Progenitor cell of endocrine pancreas (in vitro differentiated cells): ENCODE data around the gene GAS7. TPM values are rescaled to one million over a fixed set of nuclear protein-coding genes. Genes with fewer than 3 reads are reported as not detected.

ENCODE experiments used
- DNase-seq: peaks from one replicate; pipeline ENCODE4 v3.0.0; 2021; ENCODE audit warnings: low spot score; ENCODE audit not compliant: unreplicated experiment
- H3K27ac Mint-ChIP-seq: 2 replicates; pipeline ENCODE4 v1.8.0; 2021; ENCODE audit warnings: mild to moderate bottlenecking, moderate library complexity, mixed read lengths
- H3K27me3 Mint-ChIP-seq: 2 replicates; pipeline ENCODE4 v1.8.0; 2021; ENCODE audit warnings: mixed read lengths
- H3K36me3 Mint-ChIP-seq: 2 replicates; pipeline ENCODE4 v1.8.0; 2022; ENCODE audit warnings: mixed read lengths; ENCODE audit not compliant: insufficient read depth
- H3K4me1 Mint-ChIP-seq: 2 replicates; pipeline ENCODE4 v1.8.0; 2021; ENCODE audit warnings: low read depth, mixed read lengths
- H3K4me3 Mint-ChIP-seq: 2 replicates; pipeline ENCODE4 v1.8.0; 2021; ENCODE audit warnings: low read depth, mild to moderate bottlenecking, moderate library complexity, mixed read lengths
- H3K9me3 Mint-ChIP-seq: 2 replicates; pipeline ENCODE4 v1.8.0; 2021; ENCODE audit warnings: low read depth, mixed read lengths
- total RNA-seq: library from RNA; stranded (reverse); gene quantifications from 2 replicates; pipeline ENCODE4 v1.2.1, GENCODE V29; 2021
- TF ChIP-seq, protein P1 (sequence below): fragments of 200-600 bp; sonication (generic); IDR thresholded peaks from one replicate; pipeline ENCODE4 v1.5.0; 2021; ENCODE audit warnings: antibody characterized with exemption, mild to moderate bottlenecking; ENCODE audit not compliant: unreplicated experiment

Gene GAS7
- total RNA-seq, 1 donor from 2014 or later: 3.4 TPM

DNA sequence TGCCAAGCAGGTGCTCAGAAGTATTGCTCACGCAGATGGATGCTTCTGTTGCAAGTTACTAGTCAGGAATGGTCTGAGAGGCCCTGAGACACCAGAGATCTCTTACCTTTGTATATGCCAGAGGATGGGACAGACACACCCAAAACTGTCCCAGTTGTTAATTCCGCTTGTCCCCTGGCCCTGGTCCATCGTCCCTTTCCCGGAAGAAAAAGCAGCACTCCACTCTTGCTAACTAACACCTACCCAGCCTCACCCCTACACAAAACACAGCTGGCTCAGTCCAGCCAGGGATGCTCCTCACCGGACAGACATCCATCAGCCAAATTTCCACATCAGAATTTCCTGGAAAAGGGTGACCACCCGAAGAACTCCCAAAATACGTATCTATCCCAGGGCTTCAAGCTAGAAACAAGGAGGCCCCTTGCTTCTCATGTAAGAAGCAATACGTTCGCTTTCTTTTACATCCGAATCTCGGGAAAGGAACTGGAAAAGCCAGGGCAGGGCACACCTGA lies 2.0 kb downstream of the GAS7 start:
- no peak for DNase-seq
- H3K27me3 Mint-ChIP-seq: peaks cover 48% of the 10 kb centered on the region
- H3K27ac Mint-ChIP-seq: no peak overlapping the region
- TF ChIP-seq, protein P1, sequence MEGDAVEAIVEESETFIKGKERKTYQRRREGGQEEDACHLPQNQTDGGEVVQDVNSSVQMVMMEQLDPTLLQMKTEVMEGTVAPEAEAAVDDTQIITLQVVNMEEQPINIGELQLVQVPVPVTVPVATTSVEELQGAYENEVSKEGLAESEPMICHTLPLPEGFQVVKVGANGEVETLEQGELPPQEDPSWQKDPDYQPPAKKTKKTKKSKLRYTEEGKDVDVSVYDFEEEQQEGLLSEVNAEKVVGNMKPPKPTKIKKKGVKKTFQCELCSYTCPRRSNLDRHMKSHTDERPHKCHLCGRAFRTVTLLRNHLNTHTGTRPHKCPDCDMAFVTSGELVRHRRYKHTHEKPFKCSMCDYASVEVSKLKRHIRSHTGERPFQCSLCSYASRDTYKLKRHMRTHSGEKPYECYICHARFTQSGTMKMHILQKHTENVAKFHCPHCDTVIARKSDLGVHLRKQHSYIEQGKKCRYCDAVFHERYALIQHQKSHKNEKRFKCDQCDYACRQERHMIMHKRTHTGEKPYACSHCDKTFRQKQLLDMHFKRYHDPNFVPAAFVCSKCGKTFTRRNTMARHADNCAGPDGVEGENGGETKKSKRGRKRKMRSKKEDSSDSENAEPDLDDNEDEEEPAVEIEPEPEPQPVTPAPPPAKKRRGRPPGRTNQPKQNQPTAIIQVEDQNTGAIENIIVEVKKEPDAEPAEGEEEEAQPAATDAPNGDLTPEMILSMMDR: no peak
- no peaks in the 10 kb centered on the region for H3K36me3 Mint-ChIP-seq
- peaks cover 8% of the 10 kb centered on the region for H3K4me1 Mint-ChIP-seq
- H3K4me3 Mint-ChIP-seq: peak overlapping the region; percentile 2
- H3K9me3 Mint-ChIP-seq: peaks cover 14% of the 10 kb centered on the region

DNA sequence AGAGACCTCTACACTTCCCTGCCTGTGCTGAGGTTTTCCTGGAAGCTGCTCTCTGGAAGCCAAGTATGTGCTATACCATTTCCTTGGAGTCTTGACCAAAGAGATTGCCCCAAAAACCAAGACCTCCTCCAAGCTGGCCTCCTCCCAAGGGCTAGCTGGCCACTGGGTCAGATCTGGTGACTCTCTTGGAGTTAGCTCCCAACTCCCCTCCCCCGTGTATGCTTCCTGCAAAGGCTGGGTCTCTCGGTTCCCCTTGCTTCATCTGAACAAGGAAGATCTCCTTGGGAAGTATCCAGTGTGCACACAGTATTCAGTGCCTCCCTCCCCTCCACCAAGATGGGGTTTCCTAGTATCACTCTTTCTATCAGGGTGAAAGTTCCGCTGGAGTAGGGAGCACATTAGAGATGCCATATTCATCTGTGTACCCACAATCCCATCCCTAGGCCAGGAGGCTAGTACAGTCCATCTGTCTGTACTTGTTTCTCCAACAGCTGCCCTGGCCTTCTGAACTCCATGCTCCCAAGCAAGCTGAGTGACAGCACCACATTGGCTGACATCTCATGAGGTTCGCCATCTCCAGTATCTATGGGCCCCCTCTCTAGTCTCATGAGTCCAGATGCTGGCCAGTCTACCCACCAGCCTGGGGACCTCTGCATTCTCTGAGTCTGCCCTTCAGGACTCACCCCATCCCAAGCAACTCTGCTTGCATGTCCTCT lies 3.2 kb downstream of the GAS7 start:
- DNase-seq: no peak
- Mint-ChIP-seq H3K4me3 (no peak overlapping the region), H3K36me3 (no peaks in the 10 kb centered on the region), H3K27ac (no peak overlapping the region), H3K4me1 (peaks cover 8% of the 10 kb centered on the region), H3K27me3 (peaks cover 36% of the 10 kb centered on the region), H3K9me3 (peaks cover 14% of the 10 kb centered on the region)
- TF ChIP-seq, protein P1: no peak

DNA sequence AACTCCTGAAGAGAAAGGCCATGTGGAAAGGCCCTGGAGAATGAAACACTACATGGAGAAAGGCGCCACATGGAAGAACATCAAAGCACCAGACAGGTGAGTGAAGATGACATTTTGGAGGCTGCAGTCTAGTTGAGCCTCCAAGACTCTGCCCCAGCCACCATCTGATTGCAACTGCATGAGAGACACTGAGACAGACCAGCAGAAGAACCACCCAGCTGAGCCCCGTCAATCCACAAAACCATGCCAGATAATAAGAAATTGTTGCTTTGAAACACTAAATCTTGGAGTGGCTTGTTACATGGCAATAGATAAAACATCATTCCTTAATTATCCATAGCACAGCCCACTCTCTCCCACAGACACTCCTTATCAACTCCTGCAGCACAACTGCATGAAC lies 4.8 kb downstream of the GAS7 start:
- Mint-ChIP-seq H3K36me3 (no peaks in the 10 kb centered on the region), H3K4me1 (peaks cover 7% of the 10 kb centered on the region), H3K4me3 (no peak overlapping the region), H3K27me3 (peaks cover 32% of the 10 kb centered on the region), H3K9me3 (peaks cover 14% of the 10 kb centered on the region), H3K27ac (no peak overlapping the region)
- DNase-seq: no peak
- TF ChIP-seq, protein P1: no peak

DNA sequence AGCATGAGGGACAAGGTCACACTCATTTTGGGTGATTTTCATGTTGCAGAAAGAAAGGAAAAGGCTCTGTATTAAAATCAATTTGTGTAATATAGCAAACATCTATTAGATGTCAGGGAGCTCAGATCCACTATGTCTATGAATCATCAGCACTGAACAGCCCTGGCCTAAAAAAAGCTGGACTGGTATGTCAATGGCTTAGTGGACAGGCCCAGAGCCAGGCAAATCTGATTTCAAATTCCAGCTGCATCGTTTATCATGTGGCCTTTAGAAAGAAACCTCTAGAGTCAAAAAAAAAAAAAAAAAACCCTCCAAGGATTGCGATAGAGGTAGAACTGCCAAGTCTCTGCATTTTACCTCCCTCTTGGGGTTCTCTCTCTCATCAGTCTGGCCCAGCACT lies 5.4 kb downstream of the GAS7 start:
- Mint-ChIP-seq H3K27ac (no peak overlapping the region), H3K36me3 (no peaks in the 10 kb centered on the region), H3K4me1 (peaks cover 7% of the 10 kb centered on the region), H3K9me3 (peaks cover 14% of the 10 kb centered on the region), H3K27me3 (peaks cover 32% of the 10 kb centered on the region), H3K4me3 (no peak overlapping the region)
- DNase-seq: no peak
- TF ChIP-seq, protein P1: no peak

DNA sequence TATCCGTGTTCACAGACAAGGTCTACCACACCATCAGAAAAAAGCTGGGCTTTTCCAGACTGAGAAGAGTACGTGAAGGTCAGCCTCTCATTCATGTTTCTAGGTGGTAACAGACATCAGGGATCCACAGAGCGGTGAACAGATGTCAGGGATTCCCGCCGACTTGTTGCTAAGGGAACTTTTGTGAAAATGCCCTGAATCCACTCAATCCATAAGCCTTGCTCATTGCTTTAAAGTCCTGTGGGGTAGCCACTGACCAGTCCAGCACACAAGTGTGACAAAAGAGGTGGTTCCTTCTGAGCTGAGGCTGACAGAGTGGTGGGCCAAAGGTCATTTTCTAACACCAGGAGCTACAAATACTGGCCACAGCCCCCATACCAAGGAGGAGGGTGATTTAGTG lies 5.9 kb downstream of the GAS7 start:
- TF ChIP-seq, protein P1: no peak
- Mint-ChIP-seq H3K27me3 (peaks cover 35% of the 10 kb centered on the region), H3K4me1 (peaks cover 7% of the 10 kb centered on the region), H3K36me3 (no peaks in the 10 kb centered on the region), H3K27ac (peak overlapping the region; percentile 37), H3K9me3 (peaks cover 14% of the 10 kb centered on the region), H3K4me3 (no peak overlapping the region)
- no peak for DNase-seq
